GM12878 (cell line): ENCODE measurements around the gene WASF1. TPM values are rescaled to one million over a fixed set of nuclear protein-coding genes. Genes with fewer than 3 reads are reported as not detected.

Experiments
- ATAC-seq: fragments of 200-7000 bp; cut with Tn5 transposase; 3 replicates; pipeline ENCODE4 v1.9.1; 2020; ENCODE audit warnings: mild to moderate bottlenecking, moderate library complexity
- BruUV-seq: library from RNA; stranded (reverse); fragments of 400-500 nt; replicated peaks from 2 replicates; lab custom pipeline; 2021; lab: Mats Ljungman, UMichigan
- CTCF ChIA-PET: fragments of 300-600 bp; sonication (Branson Sonifier 250); formaldehyde crosslinking; extraction: SDS; loops from one replicate; lab custom pipeline; 2021; ENCODE audit warnings: inconsistent platforms; lab: Yijun Ruan, JAX
- POLR2A ChIA-PET: fragments of 350-600 bp; formaldehyde crosslinking; extraction: SDS; loops from one replicate; lab custom pipeline; 2021; ENCODE audit warnings: inconsistent platforms; lab: Charles Lee
- RAD21 ChIA-PET: fragments of 300-600 bp; sonication (Branson Sonifier 250); formaldehyde crosslinking; loops from one replicate; lab custom pipeline; 2023; ENCODE audit warnings: antibody characterized with exemption; ENCODE audit not compliant: unreplicated experiment; lab: Charles Lee
- SMC1A ChIA-PET: fragments of 300-600 bp; sonication (Branson Sonifier 250); formaldehyde crosslinking; loops from one replicate; lab custom pipeline; 2023; ENCODE audit not compliant: unreplicated experiment, uncharacterized antibody; lab: Charles Lee
- DNase-seq: peaks from one replicate; pipeline ENCODE4 v3.0.0-alpha.2; 2011; ENCODE audit warnings: low read depth, low spot score
- FAIRE-seq: peaks from 3 replicates; lab custom pipeline; 2011; peaks lifted over from hg19 to GRCh38; lab: Jason Lieb, UNC
- H2AFZ ChIP-seq: 2 replicates; pipeline ENCODE4 v1.6.0; 2011; ENCODE audit warnings: low read depth, low read length, control low read depth; ENCODE audit not compliant: control insufficient read depth
- H3K27ac ChIP-seq: 2 replicates; pipeline ENCODE4 v1.5.1; 2011; ENCODE audit warnings: control low read depth; ENCODE audit not compliant: control insufficient read depth, insufficient read depth
- H3K27me3 ChIP-seq, 2 experiments: replicated peaks in 1 of 2; 2 replicates each; pipeline versions ENCODE4 v1.6.0 to v1.6.1; 2011; ENCODE audit warnings: low read length in 1 of 2; ENCODE audit not compliant: control insufficient read depth in 2 of 2, insufficient read depth in 2 of 2
- H3K36me3 ChIP-seq, 2 experiments: 2 replicates each; pipeline ENCODE4 v1.5.1; 2011; ENCODE audit warnings: low read length in 1 of 2; ENCODE audit not compliant: control insufficient read depth in 2 of 2, insufficient read depth in 2 of 2
- H3K4me1 ChIP-seq: 2 replicates; pipeline ENCODE4 v1.6.1; 2011; ENCODE audit warnings: mild to moderate bottlenecking, low read length, moderate library complexity, mixed read lengths; ENCODE audit not compliant: control insufficient read depth, insufficient read depth
- H3K4me2 ChIP-seq: 2 replicates; pipeline ENCODE4 v1.6.0; 2011; ENCODE audit warnings: control low read depth; ENCODE audit not compliant: control insufficient read depth, insufficient read depth
- H3K4me3 ChIP-seq: fragments of 200-600 bp; sonication (generic); 2 replicates; pipeline ENCODE4 v1.5.1; 2016
- H3K79me2 ChIP-seq: 2 replicates; pipeline ENCODE4 v1.6.0; 2011; ENCODE audit warnings: low read length; ENCODE audit not compliant: control insufficient read depth, insufficient read depth
- H3K9ac ChIP-seq: 2 replicates; pipeline ENCODE4 v1.8.0; 2011; ENCODE audit warnings: low read length, control low read depth, mixed read lengths; ENCODE audit not compliant: control insufficient read depth, insufficient read depth
- H3K9me3 ChIP-seq: replicated peaks from 3 replicates; pipeline ENCODE4 v1.5.1; 2011; ENCODE audit warnings: mild to moderate bottlenecking, low read length; ENCODE audit not compliant: control insufficient read depth, insufficient read depth
- H4K20me1 ChIP-seq: 2 replicates; pipeline ENCODE4 v1.6.0; 2011; ENCODE audit not compliant: control insufficient read depth, insufficient read depth
- EP300 ChIP-seq, 2 experiments: fragments of 150-350 bp in 1 of 2; IDR thresholded peaks; 2 replicates each; pipeline ENCODE4 v1.6.1; 2011 to 2012; ENCODE audit warnings: low read depth in 2 of 2, low read length in 2 of 2, borderline replicate concordance in 1 of 2, improper control_type of control experiment in 1 of 2, inconsistent platforms in 1 of 2; ENCODE audit not compliant: control insufficient read depth in 1 of 2
- HDGF ChIP-seq: fragments of 450-650 bp; IDR thresholded peaks from 2 replicates; pipeline ENCODE4 v1.6.1; 2016; ENCODE audit warnings: antibody characterized with exemption
- JUND ChIP-seq: IDR thresholded peaks from 2 replicates; pipeline ENCODE4 v1.6.1; 2012; ENCODE audit warnings: low read depth, mild to moderate bottlenecking, low read length, improper control_type of control experiment, moderate library complexity
- MTA2 ChIP-seq: fragments of 450-650 bp; IDR thresholded peaks from 2 replicates; pipeline ENCODE4 v1.6.1; 2016; ENCODE audit warnings: low read depth, mild to moderate bottlenecking, moderate library complexity
- RELB ChIP-seq: fragments of 450-650 bp; IDR thresholded peaks from 2 replicates; pipeline ENCODE4 v1.6.1; 2017; ENCODE audit warnings: low read depth, mild to moderate bottlenecking, moderate library complexity
- SMAD1 ChIP-seq: fragments of 450-650 bp; IDR thresholded peaks from 2 replicates; pipeline ENCODE4 v1.6.1; 2018; ENCODE audit warnings: mild to moderate bottlenecking, low read depth; ENCODE audit not compliant: partially characterized antibody
- ZBTB11 ChIP-seq: fragments of 450-650 bp; formaldehyde crosslinking; IDR thresholded peaks from 2 replicates; pipeline ENCODE4 v1.5.0; 2022; ENCODE audit warnings: mild to moderate bottlenecking, missing genetic modification characterization
- WGBS: methylation state at CpG from one replicate; pipeline ENCODE4 v1.1.6; 2016; ENCODE audit warnings: low lambda C conversion rate; ENCODE audit not compliant: insufficient replicate concordance, insufficient coverage; ENCODE audit errors: missing lambda C conversion rate; 5-methylcytosine and 5-hydroxymethylcytosine counted together
- in situ Hi-C: fragments of 300-500 bp; cut with MboI; formaldehyde crosslinking; loops from 9 replicates; pipeline ENCODE4 v1.14.3; 2018; ENCODE audit warnings: mixed read lengths
- intact Hi-C: fragments of 100-400 bp; cut with micrococcal nuclease; formaldehyde crosslinking; loops from one replicate; pipeline ENCODE4 v1.14.2; 2022; ENCODE audit not compliant: unreplicated experiment
- polyA plus RNA-seq, 11 experiments: library from polyadenylated mRNA; depleted of rRNA in 4 of 11; unstranded in 6 of 11; stranded (reverse) in 5 of 11; fragments of >200 nt; fragmentation: Nextera tagmentation in 4 of 11; fragmentation: Illumina TruSeq in 1 of 11; extraction: Ambion mirVana in 4 of 11; extraction: Trizol in 1 of 11; gene quantifications; 1 replicate in 1 of 11; 2 replicates in 10 of 11; pipeline versions ENCODE4 v1.2.1 to v1.2.3, GENCODE V29; 2011 to 2016; ENCODE audit warnings: inconsistent platforms in 2 of 11, missing spikeins in 2 of 11, low read depth in 1 of 11
- total RNA-seq, 4 experiments: library from RNA; depleted of rRNA in 3 of 4; stranded (reverse); fragments of >200 nt in 3 of 4; fragmentation: Illumina TruSeq in 1 of 4; extraction: Trizol in 1 of 4; gene quantifications; 2 replicates each; pipeline versions ENCODE4 v1.2.1 to v1.2.3, GENCODE V29; 2013 to 2021
- TF ChIP-seq, protein P1 (sequence below): IDR thresholded peaks from 2 replicates; pipeline ENCODE4 v1.6.1; 2012; ENCODE audit warnings: low read depth, low read length, improper control_type of control experiment

Gene WASF1
- total and polyA plus RNA-seq, 10 of the 15 experiments (the other 5 are each of a cell fraction or from before 2014, with no cell fraction given): 1.3 to 10.2 (median 4.5) TPM

DNA sequence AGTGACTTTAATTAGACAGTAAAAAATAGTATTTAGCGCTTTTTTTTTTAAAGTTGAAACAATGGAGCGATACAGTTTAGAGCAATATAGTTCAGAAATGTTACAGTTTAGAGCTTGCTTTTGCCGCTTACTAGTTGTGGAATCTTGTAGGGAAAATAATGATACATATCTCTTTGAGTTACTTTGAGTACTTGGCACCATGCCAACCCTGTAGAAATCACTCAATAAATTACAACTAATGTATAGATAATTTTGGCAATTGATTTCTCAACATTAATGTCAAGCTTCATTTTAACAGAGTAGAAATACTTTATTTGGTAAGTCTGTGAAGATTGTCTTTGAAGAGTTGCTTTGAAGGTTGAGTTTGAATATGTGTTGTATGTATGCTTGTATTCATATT, 28.2 kb upstream of the WASF1 start:
- WGBS: 97% methylated on average over 3 of the region's 3 CpGs
- POLR2A ChIA-PET: interaction anchor here (0.6 kb wide), 3 partner anchors 17 to 99 kb away, joined by 3 to 6 read pairs (median 5); no protein-coding TSS in a partner anchor
- TF ChIP-seq SMAD1 (peak; percentile 58), EP300 (IDR thresholded peaks at IDR 0.05; ENCODE audit: borderline replicate concordance in 1 of 2, control insufficient read depth in 1 of 2, low read depth in 2 of 2, low read length in 2 of 2) (no peak)
- intact Hi-C loops: no loop called here
- CTCF ChIA-PET: interaction anchor here (1.0 to 2.8 kb wide), 5 partner anchors 9 to 1848 kb away, joined by 3 to 9 read pairs (median 3); no protein-coding TSS in a partner anchor
- H3K4me2 ChIP-seq: no peak overlapping the region
- RAD21 ChIA-PET: interaction anchor here (0.6 to 1.0 kb wide), 2 partner anchors 28 to 1357 kb away, joined by 3 read pairs; partner anchors contain the start of gene WASF1
- H3K79me2 ChIP-seq: peaks cover 4% of the 10 kb centered on the region
- FAIRE-seq: no peak
- no peaks in the 10 kb centered on the region for H3K27me3 ChIP-seq
- no peaks in the 10 kb centered on the region for H4K20me1 ChIP-seq
- peaks cover 9% of the 10 kb centered on the region for H3K4me1 ChIP-seq
- no peak for ATAC-seq
- peaks cover 2 to 16% of the 10 kb centered on the region in 2 experiments; a peak in 3 of 4 replicates for H3K36me3 ChIP-seq
- in situ Hi-C loops: no loop called here
- no peak for DNase-seq
- SMC1A ChIA-PET: interaction anchor here (2.8 to 3.6 kb wide), 3 partner anchors 15 to 26 kb away, joined by 9 to 15 read pairs (median 11); no protein-coding TSS in a partner anchor
- BruUV-seq: no TSS peak
- no peak overlapping the region for H2AFZ ChIP-seq
- H3K9ac ChIP-seq: no peak overlapping the region
- H3K4me3 ChIP-seq: no peak overlapping the region
- no peaks in the 10 kb centered on the region for H3K9me3 ChIP-seq
- H3K27ac ChIP-seq: no peak overlapping the region

GRCh38 chr6:110201151-110201884, 21.8 kb upstream of the WASF1 start:
- DNase-seq (no peak), FAIRE-seq (no peak), ATAC-seq (no peak)
- no peak overlapping the region for H3K27ac ChIP-seq
- H3K9ac ChIP-seq: no peak overlapping the region
- H3K4me3 ChIP-seq: no peak overlapping the region
- no peak overlapping the region for H3K4me2 ChIP-seq
- no peak overlapping the region for H2AFZ ChIP-seq
- in situ Hi-C loops (no loop called here), intact Hi-C loops (no loop called here)
- peaks cover 4% of the 10 kb centered on the region for H3K79me2 ChIP-seq
- H3K27me3 ChIP-seq: no peaks in the 10 kb centered on the region
- CTCF ChIA-PET: interaction anchor here (1.0 kb wide), 1 partner anchor 16 kb away, joined by 3 read pairs; no protein-coding TSS in a partner anchor
- no peaks in the 10 kb centered on the region; a peak in 1 of 4 replicates for H3K36me3 ChIP-seq
- H4K20me1 ChIP-seq: no peaks in the 10 kb centered on the region
- SMC1A ChIA-PET: interaction anchor here (0.8 to 1.9 kb wide), 5 partner anchors 8 to 20 kb away, joined by 3 to 6 read pairs (median 4); no protein-coding TSS in a partner anchor
- WGBS: 97% methylated on average over 3 of the region's 3 CpGs
- BruUV-seq: no TSS peak
- peaks cover 9% of the 10 kb centered on the region for H3K4me1 ChIP-seq
- POLR2A ChIA-PET: no interaction called here
- H3K9me3 ChIP-seq: no peaks in the 10 kb centered on the region
- RAD21 ChIA-PET: no interaction called here
- TF ChIP-seq RELB (no peak), MTA2 (no peak), JUND (no peak), HDGF (no peak), ZBTB11 (CRISPR knock-in tag) (no peak)
- TF ChIP-seq, protein P1, sequence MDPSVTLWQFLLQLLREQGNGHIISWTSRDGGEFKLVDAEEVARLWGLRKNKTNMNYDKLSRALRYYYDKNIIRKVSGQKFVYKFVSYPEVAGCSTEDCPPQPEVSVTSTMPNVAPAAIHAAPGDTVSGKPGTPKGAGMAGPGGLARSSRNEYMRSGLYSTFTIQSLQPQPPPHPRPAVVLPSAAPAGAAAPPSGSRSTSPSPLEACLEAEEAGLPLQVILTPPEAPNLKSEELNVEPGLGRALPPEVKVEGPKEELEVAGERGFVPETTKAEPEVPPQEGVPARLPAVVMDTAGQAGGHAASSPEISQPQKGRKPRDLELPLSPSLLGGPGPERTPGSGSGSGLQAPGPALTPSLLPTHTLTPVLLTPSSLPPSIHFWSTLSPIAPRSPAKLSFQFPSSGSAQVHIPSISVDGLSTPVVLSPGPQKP: no peak
